ENCODE data around the gene SSBP4.

SSBP4 gene

DNA sequence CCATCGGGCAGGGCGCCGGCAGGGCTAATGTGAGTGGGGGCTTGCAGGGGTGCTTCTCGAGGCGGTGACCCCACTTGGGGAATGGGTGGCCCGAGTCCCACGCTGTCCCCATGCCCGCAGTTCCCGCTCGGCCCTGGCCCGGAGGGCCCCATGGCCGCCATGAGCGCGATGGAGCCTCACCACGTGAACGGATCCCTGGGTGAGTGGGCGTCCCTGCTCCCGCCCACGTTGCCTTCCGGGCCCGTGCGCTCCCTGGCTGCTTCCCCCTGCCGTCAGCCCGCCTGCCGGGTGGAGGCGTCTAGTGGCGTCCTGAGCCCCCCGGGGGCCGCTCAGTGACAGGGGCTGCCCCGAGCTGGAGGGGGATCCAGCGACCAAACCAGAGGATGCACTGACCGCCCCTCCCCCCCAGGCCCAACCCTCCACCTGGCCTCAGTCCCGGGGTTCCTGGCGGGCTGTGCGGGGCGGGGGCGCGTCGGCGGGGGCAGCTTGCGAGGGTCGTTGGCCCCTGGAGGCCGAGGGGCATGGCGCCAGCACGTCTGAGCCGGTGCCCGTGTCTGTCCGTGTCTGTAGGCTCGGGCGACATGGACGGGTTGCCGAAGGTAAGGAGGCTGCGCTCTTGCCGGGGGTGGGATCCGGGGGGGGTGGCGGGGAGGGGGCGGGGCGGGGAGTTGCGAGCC, 14.0 kb downstream of the SSBP4 start:
- no peak for DNase-seq (ENCODE audit: low spot score)

DNA sequence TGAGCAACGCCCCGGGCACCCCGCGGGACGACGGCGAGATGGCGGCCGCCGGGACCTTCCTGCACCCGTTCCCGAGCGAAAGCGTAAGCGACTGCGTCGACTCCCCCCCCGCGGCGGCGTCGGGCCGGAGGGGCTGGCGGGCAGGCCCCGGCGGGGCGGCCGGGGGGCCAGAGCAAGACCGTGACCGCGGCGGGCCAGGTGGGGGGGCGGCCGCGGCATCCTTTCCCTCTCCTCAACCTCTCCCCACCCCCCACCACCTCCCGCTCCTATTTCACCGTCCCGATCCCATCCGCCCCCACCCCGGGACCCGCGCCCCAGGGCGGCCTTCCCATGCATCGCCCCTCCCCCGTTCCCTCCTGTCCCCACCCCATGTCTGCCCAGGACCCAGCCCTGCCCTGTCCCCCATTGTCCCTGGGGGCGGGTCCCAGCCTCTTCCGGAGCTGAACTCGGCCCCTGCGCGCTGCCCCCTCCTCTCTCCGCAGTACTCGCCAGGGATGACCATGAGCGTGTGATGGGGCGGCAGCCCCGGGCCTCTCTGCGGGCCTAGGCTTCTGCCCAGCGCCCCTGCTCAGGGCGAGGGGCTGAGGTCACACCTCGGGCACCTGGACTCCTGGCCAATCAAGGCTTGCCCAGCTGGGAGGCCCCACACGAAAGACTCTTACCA, 14.7 kb downstream of the SSBP4 start:
- no peak for DNase-seq (ENCODE audit: low spot score)

DNA sequence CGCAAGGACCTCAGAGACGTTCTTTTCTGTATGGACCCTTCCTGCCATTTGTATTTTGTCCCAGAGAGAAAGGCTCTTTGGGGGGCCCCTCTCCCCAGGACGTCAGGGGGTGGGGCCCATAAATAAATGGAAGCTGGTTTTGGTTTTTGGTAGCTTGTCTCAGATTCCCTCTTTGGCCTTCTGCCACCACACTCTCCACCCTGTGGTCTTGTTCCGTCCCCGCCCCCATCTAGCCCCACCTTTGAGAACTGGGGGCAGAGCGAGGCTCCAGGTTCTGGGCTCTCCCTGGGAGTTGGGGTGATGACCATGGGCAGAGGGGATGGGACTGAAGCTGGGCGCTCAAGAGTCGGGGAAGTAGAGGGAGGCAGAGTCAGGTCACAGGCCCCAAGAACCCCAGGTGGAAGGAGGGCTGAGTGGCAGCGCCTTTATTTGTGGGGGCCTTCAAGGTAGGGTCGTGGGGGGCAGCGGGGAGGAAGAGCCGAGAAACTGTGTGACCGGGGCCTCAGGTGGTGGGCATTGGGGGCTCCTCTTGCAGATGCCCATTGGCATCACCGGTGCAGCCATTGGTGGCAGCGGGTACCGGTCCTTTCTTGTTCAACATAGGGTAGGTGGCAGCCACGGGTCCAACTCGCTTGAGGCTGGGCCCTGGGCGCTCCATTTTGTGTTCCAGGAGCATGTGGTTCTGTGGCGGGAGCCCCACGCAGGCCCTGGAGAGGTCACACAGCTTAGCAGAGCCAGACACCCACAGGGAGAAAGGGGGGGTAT, 15.4 kb downstream of the SSBP4 start:
- no peak for DNase-seq (ENCODE audit: low spot score)

DNA sequence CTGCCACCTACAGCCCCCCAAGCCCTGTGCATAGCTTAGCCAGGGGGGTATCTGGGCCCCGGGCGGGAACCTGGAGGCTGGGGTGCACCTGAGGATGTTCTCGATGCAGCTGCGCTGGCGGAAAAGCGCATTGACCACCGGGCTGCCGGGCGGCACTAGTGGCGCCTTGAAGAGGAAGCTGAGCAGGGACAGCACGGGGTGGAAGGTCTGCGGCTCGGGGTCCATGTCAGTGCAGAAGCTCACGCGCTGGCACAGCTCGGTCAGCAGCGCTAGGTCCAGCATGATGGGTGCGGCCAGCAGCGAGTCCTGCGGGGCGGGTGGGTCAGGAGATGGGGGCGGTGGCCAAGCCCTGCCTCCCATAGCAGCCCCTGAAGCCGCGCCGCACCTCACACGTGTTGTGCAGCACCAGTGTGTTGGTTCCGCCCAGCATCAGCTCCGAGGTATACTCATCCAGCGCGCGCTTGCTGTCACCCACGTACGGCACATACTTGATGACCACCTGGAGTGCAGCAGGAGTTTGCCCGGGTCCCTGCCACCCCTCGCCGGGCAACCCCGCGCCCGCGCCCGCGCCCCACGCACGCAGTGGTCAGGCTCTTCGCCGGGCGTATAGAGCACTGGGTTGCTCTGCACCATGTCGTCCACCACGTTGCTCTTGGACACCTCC, 16.1 kb downstream of the SSBP4 start:
- DNase-seq (ENCODE audit: low spot score) = no peak

DNA sequence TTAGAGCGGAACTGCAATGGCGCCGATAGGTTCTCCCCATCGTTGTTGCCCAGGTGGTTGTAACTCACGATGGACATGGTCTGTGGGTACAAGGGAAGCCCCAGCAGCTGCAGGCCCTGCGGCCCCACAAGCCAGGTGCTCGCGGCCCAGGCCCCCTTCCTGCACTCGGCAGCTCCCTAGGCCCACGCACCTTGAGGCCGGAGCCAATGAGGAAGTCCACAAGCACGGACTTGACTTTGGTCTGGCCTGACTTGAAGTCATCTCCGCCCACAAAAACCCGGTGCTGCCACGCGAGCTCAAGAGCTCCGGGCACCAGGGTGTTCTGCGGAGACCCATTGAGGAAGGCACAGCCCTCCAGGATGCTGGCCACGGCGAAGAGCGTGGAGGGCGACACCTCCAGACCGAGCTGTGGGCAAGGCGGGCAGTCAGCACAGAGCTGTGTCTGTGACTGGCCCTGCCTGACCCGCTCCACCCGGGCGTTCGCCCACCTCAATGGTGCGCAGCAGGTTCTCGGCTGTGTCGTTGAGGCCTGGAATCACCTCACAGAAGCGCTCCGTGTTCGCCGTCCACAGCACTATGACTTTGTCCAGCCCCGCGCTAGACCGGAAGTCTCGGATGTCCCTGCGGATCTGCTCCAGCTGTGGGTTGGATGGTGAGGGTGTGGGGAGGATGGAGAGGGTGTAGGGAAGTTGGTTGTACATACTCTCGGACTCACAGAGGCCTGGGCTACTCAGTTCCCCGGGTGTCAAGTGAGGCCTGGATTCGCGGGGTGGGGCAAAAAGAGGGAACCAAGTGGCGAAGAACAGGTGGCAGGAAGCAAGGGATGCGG, 16.9 kb downstream of the SSBP4 start:
- DNase-seq (ENCODE audit: low spot score) = no peak

DNA sequence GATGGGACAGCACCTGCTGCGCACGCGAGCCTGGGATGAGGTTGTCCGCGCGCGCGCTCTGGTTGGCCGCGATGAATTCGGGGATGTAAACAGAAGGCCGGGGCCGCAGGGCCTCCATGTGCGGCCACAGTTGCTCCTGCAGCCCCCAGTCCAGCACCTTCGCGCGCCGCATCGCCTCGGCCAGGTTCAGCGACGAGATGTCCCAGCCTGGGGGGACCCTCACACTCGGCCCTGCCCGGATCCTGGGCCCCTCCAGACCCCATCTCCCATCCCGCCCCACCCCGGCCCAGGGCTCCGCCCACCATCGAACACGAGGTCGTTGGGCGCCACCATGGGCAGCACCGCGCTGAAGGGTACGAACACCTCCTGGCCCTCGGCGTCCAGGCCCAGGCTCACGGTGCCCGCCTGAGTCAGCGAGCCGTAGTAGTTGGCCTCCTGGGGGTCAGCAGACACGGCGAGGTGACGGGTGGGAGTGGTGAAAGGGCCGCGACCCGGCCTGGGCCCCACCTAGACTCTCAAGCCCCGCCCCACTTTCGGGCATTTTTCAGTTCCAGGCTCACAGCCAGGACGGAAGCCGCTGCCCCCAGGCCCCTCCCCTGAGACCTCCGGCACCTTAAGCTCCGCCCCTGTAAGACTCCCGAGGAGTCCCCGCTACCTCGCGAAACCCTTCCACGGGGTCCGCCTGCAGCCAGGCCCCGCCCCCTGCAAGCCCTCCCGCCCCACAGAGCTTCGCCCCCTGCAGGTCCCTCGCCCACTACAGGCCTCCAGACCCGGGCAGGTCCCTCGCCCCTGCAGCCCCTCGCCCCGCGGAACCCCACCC, 17.7 kb downstream of the SSBP4 start:
- peak; percentile 54 for DNase-seq (ENCODE audit: low spot score)

DNA sequence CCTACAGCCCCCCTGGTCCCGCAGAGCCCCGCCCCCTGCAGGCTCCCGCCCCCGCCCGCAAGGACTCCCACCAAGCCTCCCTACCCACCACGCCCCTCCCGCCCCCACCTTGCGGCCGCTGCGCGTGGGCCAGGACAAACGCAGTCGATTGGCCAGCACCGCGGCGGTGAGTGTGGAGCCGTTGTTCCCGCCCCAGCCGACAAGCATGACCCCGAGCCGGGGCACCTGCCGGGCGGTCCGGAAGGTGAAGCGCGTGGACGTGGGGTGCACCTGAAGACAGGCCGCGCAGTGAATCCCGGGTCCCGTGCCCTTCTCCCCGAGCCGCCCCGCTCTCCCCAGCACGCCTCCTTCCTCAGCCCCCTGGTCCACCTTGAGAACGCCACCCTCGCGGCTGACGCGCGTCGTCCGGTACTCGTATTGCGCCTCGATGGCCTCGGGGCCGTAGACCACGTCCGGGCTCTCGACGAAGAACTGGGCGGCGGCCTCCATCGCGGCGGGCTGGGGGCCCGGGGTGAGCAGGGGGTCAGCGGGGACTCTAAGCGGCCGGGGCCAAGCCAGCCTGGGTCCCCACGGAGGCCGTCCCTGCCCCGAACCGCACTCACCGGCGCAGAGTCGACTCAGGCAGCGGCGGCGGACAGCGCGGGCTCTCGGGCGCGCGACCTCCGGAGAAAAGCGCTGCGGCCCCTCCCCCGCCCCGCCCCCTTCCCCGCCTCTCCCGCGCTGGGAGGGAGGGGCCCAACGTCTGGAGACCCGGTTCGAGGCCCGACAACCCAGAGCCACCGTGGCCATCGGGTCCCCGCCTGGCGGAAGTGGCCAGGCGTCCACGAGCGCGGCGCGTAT, 18.5 kb downstream of the SSBP4 start, which contains the start of gene ISYNA1:
Gene ISYNA1 (minus strand): TSS at position 643 of the 840 bp plus-strand sequence. CDS start 154 bp downstream, at position 489.
- no peak for DNase-seq (ENCODE audit: low spot score)

DNA sequence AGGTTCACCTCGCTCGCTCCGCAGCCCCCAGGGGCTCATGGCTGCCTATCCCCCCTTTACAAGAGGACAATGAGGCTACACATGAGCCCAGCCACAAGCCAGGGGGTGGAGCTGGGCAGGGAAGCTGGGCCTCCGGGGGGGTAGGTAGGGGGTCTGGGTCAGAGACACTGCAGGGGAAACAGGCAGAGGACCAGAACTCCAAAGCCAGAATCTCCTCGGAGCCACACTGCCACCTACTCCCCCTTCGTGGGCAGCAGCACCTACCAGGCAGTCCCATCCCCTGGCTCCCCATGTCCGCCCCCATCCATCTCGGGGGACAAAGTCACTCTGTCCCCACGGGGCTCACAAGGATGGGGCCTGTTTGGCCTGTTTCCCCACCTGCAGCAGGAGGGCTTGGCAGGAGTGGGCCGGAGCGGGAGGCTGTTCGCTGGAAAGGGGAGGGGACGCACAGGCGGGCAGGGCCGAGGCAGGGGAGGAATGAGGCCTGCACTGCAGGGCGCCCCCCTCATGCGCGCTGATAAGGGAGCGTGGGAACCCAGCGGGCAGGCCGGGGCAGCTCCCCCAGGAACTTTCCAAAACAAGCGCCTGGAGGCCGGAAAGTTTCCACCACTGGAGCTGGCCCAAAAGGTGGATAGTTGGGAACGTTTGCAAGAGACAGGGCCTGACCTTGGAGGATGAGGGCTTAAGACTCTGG, 19.3 kb downstream of the SSBP4 start:
- DNase-seq (ENCODE audit: low spot score) = no peak

DNA sequence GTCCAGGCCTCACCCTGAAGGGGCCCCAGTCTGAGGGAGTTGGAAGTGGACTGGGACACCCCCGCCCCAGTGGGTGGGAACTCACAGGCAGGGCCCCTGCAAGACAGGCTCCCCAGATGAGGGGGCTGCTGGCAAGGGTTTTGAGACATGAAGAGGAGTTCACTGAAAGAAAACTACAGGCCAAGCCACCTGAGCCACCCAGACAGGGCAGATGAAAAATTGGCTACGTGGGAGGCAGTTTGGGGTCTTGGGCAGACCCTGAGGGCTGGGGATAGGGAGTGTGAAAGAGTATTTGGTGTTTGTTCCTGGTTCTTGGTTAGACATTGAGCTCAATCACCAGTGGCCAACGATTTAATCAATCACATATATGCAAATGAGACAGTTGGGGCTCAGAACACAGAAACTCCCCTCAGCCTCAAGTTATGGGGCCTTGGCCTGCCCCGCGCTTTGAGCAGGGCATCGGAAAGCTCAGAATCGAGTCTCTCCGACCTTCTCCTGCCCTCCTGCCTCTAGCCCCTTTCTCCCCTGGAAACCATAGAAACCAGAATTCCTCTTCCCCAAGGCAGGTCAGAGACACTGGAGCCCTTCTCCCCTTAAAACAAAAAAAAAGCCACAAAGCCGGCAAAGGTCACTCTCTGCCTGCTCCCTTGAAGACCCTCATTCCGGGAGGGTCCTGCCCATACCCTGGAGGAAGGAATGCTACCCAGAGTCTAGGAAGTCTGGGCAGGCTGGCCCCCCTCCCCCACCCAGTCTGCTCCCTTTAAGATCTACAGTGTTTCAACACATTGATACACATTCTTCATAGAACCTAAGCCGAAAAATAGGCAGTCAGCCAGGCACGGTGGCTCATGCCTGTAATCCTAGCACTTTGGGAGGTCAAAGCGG, 20.1 kb downstream of the SSBP4 start:
- DNase-seq (ENCODE audit: low spot score) = no peak

DNA sequence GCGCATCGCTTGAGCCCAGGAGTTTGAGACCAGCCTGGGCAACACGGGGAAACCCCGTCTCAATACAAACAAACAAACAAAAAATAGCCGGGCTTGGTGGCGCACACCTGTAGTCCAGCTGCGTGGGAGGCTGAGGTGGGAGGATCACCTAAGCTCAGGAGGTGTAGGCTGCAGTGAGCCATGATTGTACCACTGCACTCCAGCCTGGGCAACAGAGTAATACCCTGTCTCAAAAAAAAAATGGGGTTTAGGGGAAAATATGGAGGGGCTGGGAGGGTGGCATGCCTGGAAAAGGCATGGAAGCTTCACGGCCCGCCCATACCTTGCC, 20.7 kb downstream of the SSBP4 start:
- DNase-seq (ENCODE audit: low spot score) = no peak

DNA sequence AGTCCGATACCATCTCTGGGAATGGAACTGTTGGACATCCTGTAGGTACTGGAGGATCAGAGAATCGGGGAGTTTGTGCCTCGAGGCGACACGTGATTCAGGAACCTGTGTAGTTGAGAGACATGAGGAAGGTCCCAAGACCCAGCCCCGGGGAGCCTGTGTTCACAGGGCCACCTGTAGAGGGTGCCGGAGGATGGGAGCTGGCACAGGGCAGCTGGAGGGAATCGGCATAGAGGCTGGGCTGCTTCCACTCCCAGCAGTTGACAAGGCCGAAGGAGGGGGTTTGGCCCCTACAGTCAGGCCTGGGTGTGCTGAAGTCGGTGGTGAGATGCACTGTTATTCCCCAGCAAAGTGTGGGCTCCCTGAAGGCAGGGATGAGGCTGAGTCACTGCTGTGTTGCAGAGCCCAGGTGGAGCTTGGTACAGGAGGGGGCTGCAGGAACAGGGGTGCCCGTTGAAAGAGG, 21.2 kb downstream of the SSBP4 start:
- DNase-seq (ENCODE audit: low spot score) = no peak

DNA sequence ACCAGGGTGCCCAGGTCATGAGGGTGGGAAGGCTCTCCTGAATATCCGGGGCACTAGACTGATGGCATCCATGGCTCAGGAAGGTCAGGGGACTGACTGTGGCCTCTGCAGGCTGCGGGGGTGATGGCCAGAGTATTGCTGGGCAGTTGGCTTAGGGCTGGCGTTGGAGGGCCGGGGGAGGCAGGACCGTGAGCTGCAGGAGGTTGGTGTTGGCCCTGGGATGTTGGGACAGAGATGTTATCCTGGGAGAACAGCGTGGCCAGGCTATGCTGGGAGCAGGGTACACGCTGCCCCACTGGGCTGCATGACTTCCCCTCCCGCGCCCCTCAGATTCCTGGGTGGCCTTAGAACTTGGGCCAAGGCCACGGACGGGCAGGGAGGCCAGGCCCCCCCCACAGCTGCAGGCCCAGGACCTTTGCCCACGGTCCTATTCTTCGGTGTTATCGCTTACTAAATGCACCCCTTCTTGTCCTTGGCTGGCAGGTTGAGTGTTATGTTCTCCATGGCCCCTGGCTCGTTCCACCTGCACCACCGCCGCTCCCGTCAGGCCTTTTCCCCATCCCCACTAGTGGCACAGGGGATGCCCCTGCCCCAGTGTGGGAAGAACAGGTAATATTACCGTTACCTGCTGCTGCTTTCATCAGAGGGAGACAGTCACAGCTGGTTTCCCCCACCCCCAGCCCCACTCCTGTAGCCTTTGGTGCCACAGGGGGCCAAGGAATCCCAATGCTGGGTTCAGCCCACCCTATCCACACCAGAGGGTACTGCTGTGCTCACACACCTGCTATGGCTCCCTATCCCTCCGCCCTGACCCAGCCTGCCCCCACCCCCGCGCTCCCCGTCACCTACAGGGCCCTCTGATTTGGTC, 22.0 kb downstream of the SSBP4 start:
- no peak for DNase-seq (ENCODE audit: low spot score)

DNA sequence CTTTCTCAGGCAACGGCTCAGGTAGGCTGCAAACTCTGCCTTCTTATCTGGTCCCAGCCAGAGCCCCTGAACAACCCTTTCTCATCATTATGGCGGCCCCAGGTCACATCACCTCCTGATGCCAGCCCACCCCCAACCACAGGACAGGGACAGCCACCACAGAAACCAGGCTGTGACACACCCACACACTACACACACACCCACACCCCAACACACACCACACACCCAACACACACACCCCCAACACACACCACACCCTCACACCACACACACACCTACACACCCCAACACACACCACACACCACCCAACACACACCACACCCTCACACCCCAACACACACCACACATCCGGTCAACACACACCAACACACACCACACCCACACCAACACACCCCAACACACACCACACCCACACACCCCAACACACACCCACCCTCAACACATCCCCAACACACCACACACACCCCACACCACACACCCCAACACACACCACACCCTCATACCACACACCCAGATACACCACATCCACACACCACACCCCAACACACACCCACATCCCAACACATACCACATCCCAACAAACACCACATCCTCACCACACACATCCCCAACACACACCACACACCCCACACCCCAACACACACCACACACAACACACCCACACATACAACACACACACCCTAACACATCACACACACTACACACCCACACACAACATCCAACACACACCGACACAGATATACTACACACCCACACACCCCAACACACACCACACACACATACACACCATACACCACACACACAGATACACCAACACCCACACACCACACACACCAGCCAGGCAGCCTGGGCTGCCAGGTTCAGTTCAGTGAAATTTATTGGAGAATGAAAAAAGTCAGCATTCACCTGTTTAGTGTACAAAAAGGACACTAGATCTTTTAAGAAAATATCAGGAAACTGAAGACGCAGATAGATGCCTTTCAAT, 22.9 kb downstream of the SSBP4 start:
- peak; percentile 29 for DNase-seq (ENCODE audit: low spot score)

DNA sequence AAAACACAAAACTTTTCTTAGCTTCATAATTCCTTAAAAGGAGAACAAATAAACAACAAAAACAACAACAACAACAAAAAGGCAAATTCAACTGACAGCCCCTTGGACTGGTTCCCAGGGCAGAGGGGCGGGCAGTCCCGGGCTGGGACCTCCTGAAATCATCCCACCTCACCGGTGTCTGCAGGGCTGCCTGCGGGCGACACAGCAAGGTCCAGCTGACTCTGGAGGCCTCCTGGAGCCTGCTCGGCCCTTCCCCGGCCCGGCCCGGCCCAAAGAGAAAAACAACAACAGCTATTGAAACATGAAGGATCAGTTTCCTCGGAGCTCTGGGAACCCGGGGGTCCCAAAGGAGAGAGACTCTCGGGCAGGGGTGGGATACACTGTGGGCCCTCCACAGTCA, 23.7 kb downstream of the SSBP4 start:
- DNase-seq (ENCODE audit: low spot score) = no peak

DNA sequence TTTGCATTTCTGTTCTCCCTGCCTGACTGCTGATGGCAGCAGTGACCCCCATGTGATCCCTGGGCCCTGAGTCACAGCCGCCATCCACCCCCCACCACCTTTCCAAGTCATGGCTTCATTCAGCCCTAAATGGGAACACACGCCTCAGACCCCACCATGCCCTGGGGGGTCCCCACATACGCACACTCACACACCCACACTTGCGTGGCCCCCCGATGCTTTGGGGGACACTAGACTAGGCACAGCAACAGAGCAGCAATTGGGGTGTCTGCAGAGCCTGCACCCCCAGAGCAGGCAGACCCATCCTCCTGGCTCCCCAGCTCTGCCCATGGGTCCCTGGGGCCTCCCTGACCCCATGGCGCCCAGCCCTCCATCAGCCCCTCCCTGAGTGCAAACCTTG, 24.2 kb downstream of the SSBP4 start:
- DNase-seq (ENCODE audit: low spot score) = no peak

DNA sequence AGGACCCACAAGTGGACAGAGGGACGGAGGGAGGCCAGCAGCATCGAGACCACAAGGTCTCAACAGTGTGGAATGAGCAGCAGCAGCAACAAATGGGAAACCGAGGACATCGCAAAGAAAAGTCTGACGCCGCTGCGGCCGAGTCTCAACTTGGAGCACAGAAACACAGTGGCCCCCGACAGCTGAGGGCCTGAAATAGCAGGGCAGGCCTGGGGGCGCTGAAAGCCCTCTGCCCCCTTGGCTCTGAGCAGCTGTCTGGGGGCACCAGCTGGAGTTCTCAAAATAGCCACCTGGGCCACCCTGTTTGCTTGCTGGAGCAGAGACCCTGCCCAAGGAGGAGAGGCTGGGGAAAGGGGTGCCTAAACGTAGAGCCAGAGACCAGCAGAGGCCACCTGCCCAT, 24.6 kb downstream of the SSBP4 start:
- DNase-seq (ENCODE audit: low spot score) = no peak

All from hematopoietic multipotent progenitor cell treated with erythropoietin and hydrocortisone succinate and interleukin-3 and kit ligand, for 17 days (in vitro differentiated cells).